Testis (tissue), 2 donors: ENCODE data around the gene RPL22.

Source experiments
- CTCF ChIP-seq, 3 experiments: fragments of 450-650 bp in 2 of 3; fragments of 200-600 bp in 1 of 3; sonication (generic) in 1 of 3; IDR thresholded peaks; one replicate each; pipeline ENCODE4 v1.5.1; 2016 to 2019; ENCODE audit warnings: antibody characterized with exemption in 3 of 3, mild to moderate bottlenecking in 2 of 3, moderate library complexity in 1 of 3
- POLR2A ChIP-seq: fragments of 450-650 bp; IDR thresholded peaks from one replicate; pipeline ENCODE4 v1.6.1; 2017; ENCODE audit warnings: antibody characterized with exemption, mild to moderate bottlenecking, moderate library complexity

DNA sequence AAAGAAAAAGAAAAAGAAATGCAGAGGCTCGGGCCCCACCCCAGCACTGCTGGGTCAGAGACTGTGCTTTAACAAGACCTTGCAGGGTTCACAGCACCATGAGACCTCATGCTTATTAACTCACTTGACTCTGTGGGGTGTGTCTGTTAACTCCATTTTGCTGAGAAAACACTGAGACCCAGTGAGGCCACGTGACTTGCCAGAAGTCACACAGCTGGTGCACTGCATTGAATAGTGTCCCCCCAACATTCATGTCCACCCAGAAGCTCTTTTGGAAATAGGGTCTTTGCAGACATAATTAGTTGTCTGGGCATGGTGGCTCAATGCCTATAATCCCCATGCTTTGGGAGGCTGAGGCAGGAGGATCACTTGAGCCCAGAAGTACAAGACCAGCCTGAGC, 59.0 kb downstream of the RPL22 start:
- TF ChIP-seq POLR2A (no peak), CTCF (IDR thresholded peaks at IDR 0.05) (no peak)
